Mammary epithelial cell (primary cell): ENCODE measurements around the gene SERPINA10.

ENCODE experiments used
- EZH2 ChIP-seq: IDR thresholded peaks from 2 replicates; pipeline ENCODE4 v1.6.1; 2012; ENCODE audit warnings: low read length, inconsistent platforms, borderline replicate concordance
- TF ChIP-seq, protein P1 (sequence below), 2 donors: IDR thresholded peaks in 1 of 2; conservative IDR thresholded peaks in 1 of 2; 2 replicates each; pipeline ENCODE4 v1.5.1; 2011 to 2012; ENCODE audit warnings: inconsistent platforms in 2 of 2, low read length in 2 of 2, mild to moderate bottlenecking in 2 of 2, control low read depth in 1 of 2, low read depth in 1 of 2; ENCODE audit not compliant: insufficient read depth in 1 of 2; ENCODE audit errors: extremely low read depth in 1 of 2

GRCh38 chr14:94309721-94310120 is 16.7 kb upstream of the SERPINA10 start:
- TF ChIP-seq, protein P1, sequence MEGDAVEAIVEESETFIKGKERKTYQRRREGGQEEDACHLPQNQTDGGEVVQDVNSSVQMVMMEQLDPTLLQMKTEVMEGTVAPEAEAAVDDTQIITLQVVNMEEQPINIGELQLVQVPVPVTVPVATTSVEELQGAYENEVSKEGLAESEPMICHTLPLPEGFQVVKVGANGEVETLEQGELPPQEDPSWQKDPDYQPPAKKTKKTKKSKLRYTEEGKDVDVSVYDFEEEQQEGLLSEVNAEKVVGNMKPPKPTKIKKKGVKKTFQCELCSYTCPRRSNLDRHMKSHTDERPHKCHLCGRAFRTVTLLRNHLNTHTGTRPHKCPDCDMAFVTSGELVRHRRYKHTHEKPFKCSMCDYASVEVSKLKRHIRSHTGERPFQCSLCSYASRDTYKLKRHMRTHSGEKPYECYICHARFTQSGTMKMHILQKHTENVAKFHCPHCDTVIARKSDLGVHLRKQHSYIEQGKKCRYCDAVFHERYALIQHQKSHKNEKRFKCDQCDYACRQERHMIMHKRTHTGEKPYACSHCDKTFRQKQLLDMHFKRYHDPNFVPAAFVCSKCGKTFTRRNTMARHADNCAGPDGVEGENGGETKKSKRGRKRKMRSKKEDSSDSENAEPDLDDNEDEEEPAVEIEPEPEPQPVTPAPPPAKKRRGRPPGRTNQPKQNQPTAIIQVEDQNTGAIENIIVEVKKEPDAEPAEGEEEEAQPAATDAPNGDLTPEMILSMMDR (conservative IDR thresholded peaks at IDR 0.05 in 1 of 2, IDR thresholded peaks at IDR 0.05 in 1 of 2; ENCODE audit: extremely low read depth in 1 of 2, insufficient read depth in 1 of 2, low read depth in 1 of 2, low read length in 2 of 2), result no peak
- no peak for TF ChIP-seq EZH2
